C4-2B (cell line): ENCODE results near the gene CALHM3.

ENCODE experiments used
- H3K27ac ChIP-seq: fragments of 450-650 bp; 2 replicates; pipeline ENCODE4 v1.5.1; 2017
- ZFX ChIP-seq: fragments of 450-650 bp; IDR thresholded peaks from 2 replicates; pipeline ENCODE4 v1.6.1; 2017
- TF ChIP-seq, protein P1 (sequence below): fragments of 450-650 bp; conservative IDR thresholded peaks from 2 replicates; pipeline ENCODE4 v1.5.1; 2017; ENCODE audit warnings: mild to moderate bottlenecking

The CALHM3 gene

DNA sequence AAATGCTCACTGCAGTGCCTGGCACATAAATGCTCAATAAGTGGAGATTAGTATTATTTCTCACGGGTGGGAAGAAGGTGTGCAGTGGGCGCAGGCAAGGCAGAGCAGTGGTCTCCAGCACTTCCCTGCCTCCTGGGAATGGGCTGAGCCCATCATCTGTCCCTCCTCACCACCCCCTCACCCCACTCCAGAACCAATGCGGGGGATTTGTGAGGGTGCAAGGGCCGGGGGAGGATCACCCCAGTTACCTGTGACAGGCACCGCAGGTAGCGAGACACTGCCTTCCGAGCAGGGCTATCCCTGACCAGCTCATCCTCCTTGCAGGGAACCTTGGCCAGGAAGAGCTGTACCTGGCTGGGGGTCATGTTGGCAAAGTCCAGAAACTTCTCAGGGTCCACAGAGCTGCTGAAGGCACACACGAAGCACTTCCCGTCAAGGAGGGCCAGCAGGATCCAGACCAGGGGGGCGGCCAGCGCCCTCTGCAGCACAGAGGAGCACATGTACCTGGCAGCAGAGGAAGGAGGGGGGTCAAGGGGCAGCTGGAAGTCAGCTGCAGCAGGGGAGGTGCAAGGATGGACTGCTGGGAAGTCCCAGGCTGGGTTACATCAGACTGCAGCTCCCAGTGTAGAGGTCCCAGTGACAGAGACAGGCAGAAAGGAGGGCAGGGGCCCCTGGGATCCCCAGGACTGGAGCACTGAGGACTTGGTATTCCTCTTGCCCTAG is 2.8 kb downstream of the CALHM3 start:
- H3K27ac ChIP-seq = no peak overlapping the region

DNA sequence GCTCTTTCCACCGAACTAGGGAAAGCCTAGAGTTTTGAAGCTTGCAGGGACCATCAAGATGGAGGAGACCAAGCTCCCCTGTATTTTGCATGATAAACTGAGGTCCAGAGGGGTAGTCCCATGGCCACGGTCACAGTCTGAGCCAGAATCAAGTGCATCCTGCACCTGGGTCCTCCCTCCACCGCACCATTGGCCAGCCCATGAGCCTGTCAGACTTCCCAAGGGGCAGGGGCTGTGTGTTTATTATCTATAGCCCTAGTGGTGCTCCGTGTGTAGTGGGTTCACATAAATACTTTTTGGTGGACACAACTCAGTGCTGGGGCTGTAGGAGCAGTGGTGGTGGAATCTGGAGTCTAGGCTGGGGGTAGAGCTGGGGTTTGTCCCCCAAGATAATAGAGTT is 3.6 kb downstream of the CALHM3 start:
- TF ChIP-seq, protein P1, sequence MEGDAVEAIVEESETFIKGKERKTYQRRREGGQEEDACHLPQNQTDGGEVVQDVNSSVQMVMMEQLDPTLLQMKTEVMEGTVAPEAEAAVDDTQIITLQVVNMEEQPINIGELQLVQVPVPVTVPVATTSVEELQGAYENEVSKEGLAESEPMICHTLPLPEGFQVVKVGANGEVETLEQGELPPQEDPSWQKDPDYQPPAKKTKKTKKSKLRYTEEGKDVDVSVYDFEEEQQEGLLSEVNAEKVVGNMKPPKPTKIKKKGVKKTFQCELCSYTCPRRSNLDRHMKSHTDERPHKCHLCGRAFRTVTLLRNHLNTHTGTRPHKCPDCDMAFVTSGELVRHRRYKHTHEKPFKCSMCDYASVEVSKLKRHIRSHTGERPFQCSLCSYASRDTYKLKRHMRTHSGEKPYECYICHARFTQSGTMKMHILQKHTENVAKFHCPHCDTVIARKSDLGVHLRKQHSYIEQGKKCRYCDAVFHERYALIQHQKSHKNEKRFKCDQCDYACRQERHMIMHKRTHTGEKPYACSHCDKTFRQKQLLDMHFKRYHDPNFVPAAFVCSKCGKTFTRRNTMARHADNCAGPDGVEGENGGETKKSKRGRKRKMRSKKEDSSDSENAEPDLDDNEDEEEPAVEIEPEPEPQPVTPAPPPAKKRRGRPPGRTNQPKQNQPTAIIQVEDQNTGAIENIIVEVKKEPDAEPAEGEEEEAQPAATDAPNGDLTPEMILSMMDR = no peak
- TF ChIP-seq ZFX = no peak
- H3K27ac ChIP-seq = no peak overlapping the region

More for the DNA sequence above, 2.8 kb downstream of the CALHM3 start:
- TF ChIP-seq, protein P1 = no peak
- TF ChIP-seq ZFX = no peak

DNA sequence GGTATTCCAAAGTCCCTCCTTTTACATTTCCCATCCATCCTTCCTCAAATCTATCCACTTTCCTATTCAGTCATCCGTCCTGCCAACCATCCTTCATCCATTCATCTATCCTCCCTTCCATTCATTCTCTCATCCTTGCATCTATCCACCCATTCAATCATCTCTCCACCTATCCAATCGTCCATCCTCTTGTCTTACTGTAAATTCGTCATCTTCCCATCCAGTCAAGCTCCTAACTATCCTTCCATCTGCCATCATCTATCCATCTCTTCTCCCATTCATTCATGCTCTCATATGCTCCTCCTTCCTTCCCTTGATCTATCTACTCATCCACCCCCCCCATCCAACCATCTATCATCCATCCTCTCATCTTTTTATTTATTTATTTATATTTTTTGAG is 5.0 kb downstream of the CALHM3 start:
- no peak for TF ChIP-seq ZFX
- TF ChIP-seq, protein P1 = no peak
- no peak overlapping the region for H3K27ac ChIP-seq

DNA sequence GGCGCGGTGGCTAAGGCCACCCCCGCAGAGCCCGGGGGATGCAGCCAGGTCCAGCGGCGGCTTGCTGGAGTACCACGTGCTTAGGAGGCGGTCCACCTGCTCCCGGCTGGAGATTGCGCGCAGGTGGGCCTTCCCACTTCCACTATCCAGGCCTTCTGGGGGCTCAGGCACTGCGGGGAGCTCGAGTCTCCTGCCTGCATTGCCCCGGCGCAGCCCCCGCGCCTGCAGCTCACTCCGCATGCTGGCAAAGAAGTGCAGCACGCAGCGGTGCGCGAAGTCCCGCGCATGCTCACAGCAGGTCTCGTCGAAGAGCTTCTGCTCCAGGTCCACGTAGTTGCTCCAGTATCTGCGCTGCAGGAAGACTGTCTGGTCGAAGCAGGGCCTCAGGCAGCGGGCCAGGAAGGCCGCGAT is 5.8 kb downstream of the CALHM3 start:
- TF ChIP-seq ZFX = no peak
- TF ChIP-seq, protein P1 = no peak
- H3K27ac ChIP-seq = no peak overlapping the region

DNA sequence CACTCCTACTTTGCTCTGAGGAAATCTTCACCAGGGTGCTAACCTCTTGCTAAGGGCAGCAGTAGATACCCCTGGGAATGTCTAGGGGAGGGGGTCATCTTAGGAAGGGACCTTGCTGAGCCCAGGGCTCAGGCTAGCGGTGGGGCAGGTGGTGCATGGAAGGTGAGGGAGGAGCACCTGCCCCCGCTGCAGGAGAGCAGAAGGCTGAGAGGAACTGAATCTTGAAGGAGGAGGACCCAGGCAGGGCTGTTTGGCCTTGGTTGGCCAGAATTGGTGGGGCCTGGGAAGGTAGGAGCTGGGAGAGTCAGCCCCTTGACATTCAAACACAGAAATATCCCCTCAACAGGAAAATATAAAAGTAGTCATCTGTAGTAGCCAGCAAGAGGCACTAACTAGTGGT is 7.0 kb downstream of the CALHM3 start:
- TF ChIP-seq, protein P1 = no peak
- no peak for TF ChIP-seq ZFX
- H3K27ac ChIP-seq = no peak overlapping the region

DNA sequence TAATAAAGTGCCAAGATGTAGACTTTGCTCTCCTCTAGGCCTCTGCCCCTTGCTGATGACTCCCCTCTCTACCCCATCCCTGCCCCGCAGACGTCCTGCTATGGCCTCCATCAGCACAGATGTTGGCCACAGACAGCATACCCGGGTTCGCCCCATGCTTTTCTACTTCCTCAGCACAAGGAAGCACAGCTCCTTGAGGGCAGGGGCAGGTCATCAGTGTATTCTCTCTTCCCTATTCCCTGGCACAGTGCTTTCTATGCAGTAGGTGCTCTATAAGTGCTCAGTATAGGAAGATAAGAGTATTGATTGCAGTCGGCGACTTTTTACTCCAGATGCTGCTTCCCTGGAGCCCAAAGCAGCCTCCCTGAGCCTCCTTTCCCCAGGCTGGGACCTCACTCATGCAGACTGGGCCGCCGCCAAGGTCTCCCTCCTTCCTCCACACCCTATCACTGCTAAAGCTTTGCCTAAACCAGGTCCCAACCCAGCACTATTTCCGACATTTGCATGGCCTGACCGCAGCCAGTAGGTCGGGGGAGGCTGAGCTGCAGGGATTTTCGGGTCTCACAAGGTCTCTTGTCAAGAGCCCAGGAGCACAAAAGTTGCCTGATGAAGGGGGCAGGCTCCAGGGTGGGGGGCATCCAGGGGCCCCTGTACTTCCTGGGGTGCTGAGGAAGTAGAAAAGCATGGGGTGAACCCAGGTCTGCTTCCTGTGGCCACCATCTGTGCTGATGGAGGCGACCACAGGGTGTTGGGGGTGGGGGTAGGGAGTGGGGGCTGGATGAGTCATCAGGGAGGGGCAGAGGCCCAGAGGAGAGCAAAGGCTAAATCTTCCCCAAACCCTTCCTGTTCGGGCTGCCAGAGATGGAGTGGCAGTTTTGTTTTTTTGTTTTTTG is 8.0 kb downstream of the CALHM3 start:
- TF ChIP-seq, protein P1 = no peak
- no peak for TF ChIP-seq ZFX
- no peak overlapping the region for H3K27ac ChIP-seq

DNA sequence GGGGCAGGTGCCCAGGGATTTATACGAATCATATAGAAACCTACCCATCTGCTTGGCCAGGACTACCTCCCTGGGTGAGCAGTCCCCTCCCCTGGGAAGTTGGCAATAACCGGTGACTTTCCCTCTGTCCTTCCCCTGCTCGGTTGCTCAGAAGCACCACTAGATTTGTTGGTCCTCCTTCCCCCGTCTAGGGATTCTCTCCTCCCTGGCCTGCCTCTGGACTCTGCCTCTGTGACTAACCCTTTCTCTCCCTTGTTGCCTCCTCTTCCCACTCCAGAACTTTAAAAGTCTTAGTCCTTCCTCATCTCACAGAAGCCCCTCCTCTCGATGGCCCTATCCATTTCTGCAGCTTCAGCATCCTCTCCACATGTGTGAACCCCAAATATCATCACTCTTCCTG is 9.8 kb downstream of the CALHM3 start:
- H3K27ac ChIP-seq = no peak overlapping the region
- no peak for TF ChIP-seq ZFX
- TF ChIP-seq, protein P1 = no peak
